ENCODE results near the gene RPL37A.

GRCh38 chr2:216450784-216451183 is 47.9 kb upstream of the RPL37A start:
- no peak for TF ChIP-seq POLR2A (IDR thresholded peaks at IDR 0.05; ENCODE audit: low read depth, low read length)
- TF ChIP-seq POLR2AphosphoS5 (IDR thresholded peaks at IDR 0.05; ENCODE audit: low read depth, low read length): no peak
